ENCODE data around the gene GIGYF2. TPM values are rescaled to one million over a fixed set of nuclear protein-coding genes. Genes with fewer than 3 reads are reported as not detected.

Gene GIGYF2
- total and polyA plus RNA-seq, 12 donors, result 9.9 to 71.7 (median 66.1) TPM

DNA sequence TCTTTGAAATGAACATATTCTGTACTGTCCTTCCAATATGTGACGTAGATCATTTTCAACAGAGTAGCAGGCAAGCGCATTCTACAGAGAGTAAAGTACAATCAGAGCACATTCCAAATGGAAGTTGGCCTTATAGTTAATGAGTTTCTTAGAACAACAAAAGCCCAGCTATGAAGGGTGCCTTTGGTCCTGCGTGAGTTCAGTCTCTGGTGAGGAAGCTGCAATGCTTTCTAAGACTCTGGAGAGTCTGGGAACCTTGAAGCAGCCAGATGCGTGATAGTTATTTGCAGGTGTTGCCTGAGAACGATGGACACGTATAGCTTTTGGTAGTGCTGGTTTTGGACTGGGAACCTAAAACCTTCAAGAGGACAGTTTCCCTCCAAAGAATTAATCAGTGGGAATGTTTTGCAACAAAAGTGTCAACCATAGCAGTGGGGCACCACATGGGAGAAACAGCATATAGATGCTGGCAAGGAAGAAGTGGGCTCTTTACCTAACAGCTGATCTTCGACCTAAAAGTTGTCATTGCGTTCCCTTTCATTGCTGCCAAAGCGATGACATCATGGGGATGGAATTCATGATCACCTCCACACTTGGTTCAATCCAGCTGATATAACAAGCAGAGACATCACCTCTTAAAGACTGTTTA, 163.6 kb downstream of the GIGYF2 start:
- H3K27me3 ChIP-seq, result no peaks in the 10 kb centered on the region
- peaks cover 0 to 62% (median 29%) of the 10 kb centered on the region in 9 donors for H3K36me3 ChIP-seq
- ATAC-seq (no peak), DNase-seq (no peak)
- no peak overlapping the region for H3K4me3 ChIP-seq
- 87 to 94% methylated on average over 9 of the region's 9 CpGs for WGBS, 2 donors
- no peak overlapping the region for H3K27ac ChIP-seq
- H3K9me3 ChIP-seq, result no peaks in the 10 kb centered on the region
- H3K4me1 ChIP-seq, result no peaks in the 10 kb centered on the region
- TF ChIP-seq, protein P1, sequence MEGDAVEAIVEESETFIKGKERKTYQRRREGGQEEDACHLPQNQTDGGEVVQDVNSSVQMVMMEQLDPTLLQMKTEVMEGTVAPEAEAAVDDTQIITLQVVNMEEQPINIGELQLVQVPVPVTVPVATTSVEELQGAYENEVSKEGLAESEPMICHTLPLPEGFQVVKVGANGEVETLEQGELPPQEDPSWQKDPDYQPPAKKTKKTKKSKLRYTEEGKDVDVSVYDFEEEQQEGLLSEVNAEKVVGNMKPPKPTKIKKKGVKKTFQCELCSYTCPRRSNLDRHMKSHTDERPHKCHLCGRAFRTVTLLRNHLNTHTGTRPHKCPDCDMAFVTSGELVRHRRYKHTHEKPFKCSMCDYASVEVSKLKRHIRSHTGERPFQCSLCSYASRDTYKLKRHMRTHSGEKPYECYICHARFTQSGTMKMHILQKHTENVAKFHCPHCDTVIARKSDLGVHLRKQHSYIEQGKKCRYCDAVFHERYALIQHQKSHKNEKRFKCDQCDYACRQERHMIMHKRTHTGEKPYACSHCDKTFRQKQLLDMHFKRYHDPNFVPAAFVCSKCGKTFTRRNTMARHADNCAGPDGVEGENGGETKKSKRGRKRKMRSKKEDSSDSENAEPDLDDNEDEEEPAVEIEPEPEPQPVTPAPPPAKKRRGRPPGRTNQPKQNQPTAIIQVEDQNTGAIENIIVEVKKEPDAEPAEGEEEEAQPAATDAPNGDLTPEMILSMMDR (IDR thresholded peaks at IDR 0.05), result no peak
- intact Hi-C loops (cut with DNase I), result no loop called here

DNA sequence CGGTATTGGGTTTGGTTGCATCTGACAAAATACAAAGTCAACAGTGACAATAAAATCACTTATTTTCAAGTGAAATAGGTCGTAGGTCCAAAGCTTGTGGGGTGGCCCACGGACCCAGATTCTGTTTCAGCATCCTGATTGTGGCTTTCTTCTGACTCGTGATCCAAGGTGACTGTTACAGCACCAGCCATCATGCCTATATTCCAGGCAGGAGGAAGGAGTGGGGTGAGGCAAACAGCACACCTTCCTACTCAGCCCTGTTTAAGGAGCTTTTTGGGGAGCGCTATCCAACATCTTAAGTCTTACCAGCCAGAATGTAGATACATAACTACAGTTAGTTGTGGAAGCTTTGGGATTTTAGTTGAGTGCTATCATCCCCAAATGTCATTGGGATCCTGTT, 164.2 kb downstream of the GIGYF2 start:
- Histone ChIP-seq H3K27me3 (no peaks in the 10 kb centered on the region), H3K9me3 (no peaks in the 10 kb centered on the region), H3K36me3 (peaks cover 0 to 55% (median 24%) of the 10 kb centered on the region in 9 donors), H3K27ac (no peak overlapping the region), H3K4me3 (no peak overlapping the region), H3K4me1 (no peaks in the 10 kb centered on the region)
- 95 to 97% methylated on average over 5 of the region's 5 CpGs for WGBS, 2 donors
- intact Hi-C loops (cut with DNase I), result no loop called here
- ATAC-seq, result no peak
- DNase-seq, result no peak
- TF ChIP-seq, protein P1 (IDR thresholded peaks at IDR 0.05), result no peak

DNA sequence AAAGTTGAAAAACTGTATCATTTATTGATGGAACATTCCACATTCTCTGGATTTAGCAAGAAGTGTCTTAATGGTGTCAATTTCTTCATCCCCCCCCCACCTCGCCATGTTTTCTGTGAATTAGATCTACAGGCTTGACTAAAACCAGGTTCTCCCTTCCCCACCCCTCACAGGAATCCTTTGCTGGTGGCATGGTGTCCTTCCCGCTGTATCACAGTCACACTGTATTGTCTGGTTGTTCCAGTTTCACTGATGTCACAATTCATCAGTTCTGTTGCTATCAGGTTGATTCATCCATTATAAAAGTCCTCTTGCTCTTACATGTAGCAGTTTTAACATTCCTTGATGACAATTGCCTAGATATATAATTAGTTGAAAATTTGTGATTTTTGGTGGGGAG, 166.9 kb downstream of the GIGYF2 start:
- 94 to 100% methylated on average over 2 of the region's 2 CpGs for WGBS, 2 donors
- ATAC-seq (no peak), DNase-seq (no peak)
- H3K9me3 ChIP-seq, result no peaks in the 10 kb centered on the region
- intact Hi-C loops (cut with DNase I), result no loop called here
- no peak overlapping the region for H3K4me3 ChIP-seq
- H3K27me3 ChIP-seq, result no peaks in the 10 kb centered on the region
- peaks cover 0 to 32% (median 6%) of the 10 kb centered on the region in 9 donors for H3K36me3 ChIP-seq
- TF ChIP-seq, protein P1 (IDR thresholded peaks at IDR 0.05), result no peak
- no peaks in the 10 kb centered on the region for H3K4me1 ChIP-seq
- no peak overlapping the region for H3K27ac ChIP-seq

- H3K27ac ChIP-seq, result no peak overlapping the region
- no peaks in the 10 kb centered on the region for H3K4me1 ChIP-seq
- no peaks in the 10 kb centered on the region for H3K27me3 ChIP-seq
- H3K9me3 ChIP-seq, result no peaks in the 10 kb centered on the region
- ATAC-seq (no peak), DNase-seq (no peak)
- H3K36me3 ChIP-seq, result peaks cover 0 to 22% (median 6%) of the 10 kb centered on the region in 9 donors
- 100% methylated on average over 1 of the region's 1 CpG for whole genome bisulfite sequencing, 2 donors
- TF ChIP-seq, protein P1 (IDR thresholded peaks at IDR 0.05), result no peak
- no peak overlapping the region for H3K4me3 ChIP-seq
- intact Hi-C loops (cut with DNase I), result no loop called here
Measured at GRCh38 chr2:232865165-232865564, 168.0 kb downstream of the GIGYF2 start.
